ENCODE data around the gene PTTG1IP.
"Not testable (repeated sequence)": the region's sequence is repeated elsewhere in the genome, so short reads cannot be mapped to it uniquely, and the experiment has no call there.

The PTTG1IP gene

DNA sequence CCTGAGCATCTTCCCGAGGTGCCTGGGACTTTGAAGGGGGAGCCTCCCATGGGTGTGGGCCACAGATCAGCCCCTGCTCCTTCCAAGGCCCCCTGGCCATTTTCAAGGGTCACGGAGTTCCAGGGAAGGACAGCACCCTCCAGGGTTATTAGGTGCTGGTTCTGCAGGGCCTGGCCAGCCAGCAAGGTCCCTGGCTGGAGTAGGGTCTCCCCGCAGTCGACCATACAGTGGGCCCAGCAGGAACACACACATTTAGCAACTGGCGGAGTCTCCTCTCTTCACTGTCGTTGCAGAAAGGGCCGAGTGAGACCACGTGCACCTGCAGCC lies 37.9 kb downstream of the PTTG1IP start:
- no peak overlapping the region for H3K4me3 ChIP-seq (ENCODE audit: low read depth, low read length)
- DNase-seq (ENCODE audit: low read depth) = no peak
- no peak for TF ChIP-seq CTCF (IDR thresholded peaks at IDR 0.05; ENCODE audit: low read depth, low read length, missing control alignments)

GRCh38 chr21:44834951-44835646 lies 38.4 kb downstream of the PTTG1IP start:
- TF ChIP-seq CTCF (IDR thresholded peaks at IDR 0.05; ENCODE audit: low read depth, low read length, missing control alignments) = no peak
- no peak overlapping the region for H3K4me3 ChIP-seq (ENCODE audit: low read depth, low read length)
- no peak for DNase-seq (ENCODE audit: low read depth)

DNA sequence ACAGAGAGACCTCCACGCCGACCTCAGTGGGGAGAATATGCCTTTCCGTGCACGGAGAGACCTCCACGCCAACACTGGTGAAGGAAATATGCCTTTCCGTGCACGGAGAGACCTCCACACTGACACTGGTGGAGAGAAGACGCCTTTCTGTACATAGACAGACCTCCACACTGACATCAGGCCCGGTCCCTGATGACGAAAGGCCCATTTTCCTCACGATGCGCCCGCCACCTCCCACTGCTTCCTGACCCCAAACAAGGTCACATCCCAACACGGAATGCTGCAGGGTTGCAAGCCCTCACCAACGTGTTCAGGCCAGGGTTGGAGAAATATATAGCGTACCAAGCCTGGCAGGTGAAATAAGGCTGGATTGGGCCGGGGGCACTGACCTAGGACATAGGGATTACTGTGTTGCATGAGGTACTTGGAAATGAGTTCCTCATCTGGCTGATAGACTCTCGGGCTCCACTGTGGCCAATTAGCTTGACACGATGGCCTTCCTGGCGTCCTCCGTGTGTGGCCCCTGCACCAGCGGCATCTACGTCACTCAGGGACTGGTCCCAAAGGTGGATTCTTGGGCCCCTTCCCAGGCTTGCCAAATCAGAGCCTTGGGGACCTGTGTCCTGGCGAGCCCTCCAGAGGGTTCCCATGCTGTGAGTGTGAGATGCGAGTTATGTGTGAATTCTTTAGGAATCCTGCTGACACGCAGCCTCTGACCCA lies 39.1 kb downstream of the PTTG1IP start:
- DNase-seq (ENCODE audit: low read depth) = no peak
- H3K4me3 ChIP-seq (ENCODE audit: low read depth, low read length) = no peak overlapping the region

DNA sequence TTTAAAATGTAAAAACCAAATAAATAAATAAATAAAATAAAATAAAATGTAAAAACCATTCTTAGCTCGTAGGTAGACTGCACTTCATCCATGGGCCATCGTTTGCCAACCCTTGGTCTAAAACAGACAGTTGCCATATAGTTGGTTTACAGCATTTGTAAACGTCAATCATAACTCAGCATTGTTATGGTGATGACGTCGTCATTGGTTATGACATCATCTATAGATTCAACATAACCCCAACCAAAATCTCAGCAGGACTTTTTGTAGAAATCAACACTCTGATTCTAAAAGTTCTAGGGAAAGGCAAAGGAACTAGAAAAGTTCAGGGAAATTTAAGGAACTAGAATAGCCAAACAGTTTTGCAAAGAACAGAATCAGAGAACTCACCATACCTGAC lies 39.8 kb downstream of the PTTG1IP start:
- no peak for TF ChIP-seq CTCF (IDR thresholded peaks at IDR 0.05; ENCODE audit: low read depth, low read length, missing control alignments)

More for the DNA sequence above, 39.1 kb downstream of the PTTG1IP start:
- no peak for TF ChIP-seq CTCF (IDR thresholded peaks at IDR 0.05; ENCODE audit: low read depth, low read length, missing control alignments)

GRCh38 chr21:44832516-44833255 lies 40.8 kb downstream of the PTTG1IP start:
- not testable (repeated sequence) for DNase-seq (ENCODE audit: low read depth); H3K4me3 ChIP-seq (ENCODE audit: low read depth, low read length)

More for the DNA sequence above, 39.8 kb downstream of the PTTG1IP start:
- H3K4me3 ChIP-seq (ENCODE audit: low read depth, low read length) = no peak overlapping the region
- no peak for DNase-seq (ENCODE audit: low read depth)

DNA sequence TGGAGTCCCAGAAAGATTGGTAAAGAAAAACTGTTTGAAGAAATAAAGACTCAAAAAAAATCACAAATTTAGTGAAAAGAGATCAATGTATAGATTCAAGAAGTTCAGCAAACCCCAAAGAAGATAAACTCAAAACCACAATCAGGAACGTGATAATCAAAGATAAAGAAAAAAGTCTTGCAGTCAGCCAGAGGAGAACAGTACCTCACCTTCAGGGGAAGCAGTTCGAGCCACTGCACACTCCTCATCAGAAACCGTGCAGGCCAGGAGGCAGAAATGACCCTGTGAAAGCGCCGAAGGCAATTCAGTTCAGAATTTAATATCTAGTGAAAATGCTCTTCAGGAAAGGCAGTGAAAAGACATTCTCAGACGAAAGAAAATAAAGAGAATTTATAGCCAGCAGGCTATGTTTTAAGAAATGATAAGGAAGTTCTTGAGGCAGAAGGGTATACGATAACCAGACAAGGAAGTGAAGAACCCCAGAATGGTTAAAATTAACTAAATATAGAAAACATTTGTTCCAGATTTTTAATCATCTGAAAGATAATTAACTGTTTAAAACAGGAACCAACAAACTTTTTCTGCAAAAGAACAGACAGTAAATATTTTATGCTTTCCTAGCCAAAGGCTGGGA lies 42.1 kb downstream of the PTTG1IP start:
- no peak for TF ChIP-seq CTCF (IDR thresholded peaks at IDR 0.05; ENCODE audit: low read depth, low read length, missing control alignments)
- no peak overlapping the region for H3K4me3 ChIP-seq (ENCODE audit: low read depth, low read length)
- DNase-seq (ENCODE audit: low read depth) = no peak

DNA sequence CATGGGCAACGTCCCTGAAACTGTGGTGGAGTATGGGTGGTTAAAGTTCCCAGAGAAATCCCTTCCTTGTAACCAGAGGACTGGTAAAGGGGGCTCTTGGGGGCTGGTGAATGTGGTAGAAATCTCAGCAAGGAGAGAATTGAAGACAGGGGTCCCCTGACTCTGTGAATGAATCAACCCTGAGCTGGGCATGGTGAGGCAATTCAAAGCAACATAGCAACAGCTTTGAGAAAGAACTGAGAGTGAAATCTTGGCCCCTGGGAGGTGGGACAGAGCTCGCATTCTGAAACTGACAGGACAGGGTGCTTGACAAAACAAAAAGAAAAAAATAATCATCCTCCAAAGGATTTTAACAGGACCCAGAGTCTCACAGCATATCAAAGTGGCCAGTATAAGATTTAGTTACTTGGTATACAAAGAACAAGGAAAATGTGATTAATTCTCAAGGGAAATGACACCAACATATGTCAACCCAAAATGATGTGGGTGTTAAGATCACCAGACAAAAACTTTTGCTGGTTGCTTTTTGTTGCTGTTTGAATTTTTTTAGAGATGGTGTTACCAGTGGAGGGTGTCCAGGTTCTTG lies 43.9 kb downstream of the PTTG1IP start:
- no peak overlapping the region for H3K4me3 ChIP-seq (ENCODE audit: low read depth, low read length)
- TF ChIP-seq CTCF (IDR thresholded peaks at IDR 0.05; ENCODE audit: low read depth, low read length, missing control alignments) = no peak
- no peak for DNase-seq (ENCODE audit: low read depth)

All from GM12864 (cell line).